Calu3 (cell line): Measurements from ENCODE around the gene OAS2. TPM values are rescaled to one million over a fixed set of nuclear protein-coding genes. Genes with fewer than 3 reads are reported as not detected.

Source experiments
- BruUV-seq: library from RNA; stranded (reverse); fragments of 400-500 nt; replicated peaks from 2 replicates; lab custom pipeline; 2021; lab: Mats Ljungman, UMichigan
- CTCF ChIA-PET: fragments of 300-600 bp; sonication (Branson Sonifier 250); formaldehyde crosslinking; loops from one replicate; lab custom pipeline; 2022; ENCODE audit warnings: antibody characterized with exemption; lab: Charles Lee
- DNase-seq: peaks from one replicate; pipeline ENCODE4 v3.0.0; 2022
- H3K27ac Mint-ChIP-seq: one replicate; pipeline ENCODE4 v1.8.0; 2022; ENCODE audit warnings: mixed read lengths; ENCODE audit not compliant: unreplicated experiment
- H3K27me3 Mint-ChIP-seq: one replicate; pipeline ENCODE4 v1.8.0; 2022; ENCODE audit warnings: mixed read lengths; ENCODE audit not compliant: unreplicated experiment
- H3K36me3 Mint-ChIP-seq: one replicate; pipeline ENCODE4 v1.8.0; 2022; ENCODE audit warnings: mild to moderate bottlenecking, moderate library complexity, mixed read lengths; ENCODE audit not compliant: insufficient read depth, unreplicated experiment
- H3K4me1 Mint-ChIP-seq: one replicate; pipeline ENCODE4 v1.8.0; 2022; ENCODE audit warnings: mild to moderate bottlenecking, low read depth, mixed read lengths; ENCODE audit not compliant: unreplicated experiment
- H3K4me3 Mint-ChIP-seq: one replicate; pipeline ENCODE4 v1.8.0; 2022; ENCODE audit warnings: mild to moderate bottlenecking, low read depth, moderate library complexity, mixed read lengths; ENCODE audit not compliant: unreplicated experiment
- H3K9me3 Mint-ChIP-seq: one replicate; pipeline ENCODE4 v1.8.0; 2022; ENCODE audit warnings: low read depth, mixed read lengths; ENCODE audit not compliant: unreplicated experiment
- intact Hi-C: fragments of 100-400 bp; cut with micrococcal nuclease; formaldehyde crosslinking; loops from one replicate; pipeline ENCODE4 v1.10.0; 2022; ENCODE audit not compliant: unreplicated experiment
- total RNA-seq: library from RNA; stranded (reverse); gene quantifications from 2 replicates; pipeline ENCODE4 v1.2.3, GENCODE V29; 2022
- TF ChIP-seq, protein P1 (sequence below): fragments of 200-600 bp; IDR thresholded peaks from one replicate; pipeline ENCODE4 v1.8.0; 2022; ENCODE audit warnings: antibody characterized with exemption; ENCODE audit not compliant: unreplicated experiment

Gene OAS2
- total RNA-seq, 1 experiment from 2014 or later: 58.1 TPM

DNA sequence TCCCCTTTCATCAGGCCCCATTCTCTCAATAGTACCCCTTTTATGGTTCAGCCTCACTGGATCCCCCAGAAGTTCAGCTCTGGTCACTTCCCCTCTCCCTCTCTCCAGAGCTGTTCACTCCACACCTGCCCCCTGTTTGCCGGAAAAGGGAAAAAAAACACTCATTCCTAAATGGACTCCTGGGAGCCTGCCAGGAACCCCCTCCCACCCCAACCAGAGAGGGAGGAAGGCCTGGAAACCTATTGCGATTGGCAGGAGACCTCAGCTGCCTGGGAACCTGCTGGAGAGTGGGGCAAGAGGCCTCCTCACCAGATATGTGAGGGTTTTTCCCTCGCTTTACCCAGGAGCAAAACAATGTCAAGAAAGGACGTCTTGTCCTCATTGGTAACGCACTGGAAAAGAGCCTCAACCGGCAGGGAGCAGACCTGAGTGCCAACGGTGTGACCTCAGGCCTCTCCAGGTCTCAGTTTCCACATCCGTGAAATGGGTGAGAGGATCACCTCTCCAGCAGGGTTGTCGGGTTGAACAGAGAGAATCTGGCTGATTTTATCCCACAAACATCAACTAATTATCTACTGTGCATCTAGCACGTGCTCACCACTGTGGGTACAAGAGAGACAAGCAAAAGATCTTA, 82.9 kb downstream of the OAS2 start:
- intact Hi-C loops: no loop called here
- Mint-ChIP-seq H3K36me3 (peaks cover 5% of the 10 kb centered on the region), H3K4me1 (no peaks in the 10 kb centered on the region), H3K27me3 (peaks cover 2% of the 10 kb centered on the region), H3K27ac (no peak overlapping the region), H3K9me3 (no peaks in the 10 kb centered on the region), H3K4me3 (no peak overlapping the region)
- no peak for DNase-seq
- BruUV-seq: no TSS peak
- CTCF ChIA-PET: no interaction called here
- TF ChIP-seq, protein P1, sequence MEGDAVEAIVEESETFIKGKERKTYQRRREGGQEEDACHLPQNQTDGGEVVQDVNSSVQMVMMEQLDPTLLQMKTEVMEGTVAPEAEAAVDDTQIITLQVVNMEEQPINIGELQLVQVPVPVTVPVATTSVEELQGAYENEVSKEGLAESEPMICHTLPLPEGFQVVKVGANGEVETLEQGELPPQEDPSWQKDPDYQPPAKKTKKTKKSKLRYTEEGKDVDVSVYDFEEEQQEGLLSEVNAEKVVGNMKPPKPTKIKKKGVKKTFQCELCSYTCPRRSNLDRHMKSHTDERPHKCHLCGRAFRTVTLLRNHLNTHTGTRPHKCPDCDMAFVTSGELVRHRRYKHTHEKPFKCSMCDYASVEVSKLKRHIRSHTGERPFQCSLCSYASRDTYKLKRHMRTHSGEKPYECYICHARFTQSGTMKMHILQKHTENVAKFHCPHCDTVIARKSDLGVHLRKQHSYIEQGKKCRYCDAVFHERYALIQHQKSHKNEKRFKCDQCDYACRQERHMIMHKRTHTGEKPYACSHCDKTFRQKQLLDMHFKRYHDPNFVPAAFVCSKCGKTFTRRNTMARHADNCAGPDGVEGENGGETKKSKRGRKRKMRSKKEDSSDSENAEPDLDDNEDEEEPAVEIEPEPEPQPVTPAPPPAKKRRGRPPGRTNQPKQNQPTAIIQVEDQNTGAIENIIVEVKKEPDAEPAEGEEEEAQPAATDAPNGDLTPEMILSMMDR: no peak

Other genes starting within 250 kb of the OAS2 start
- gene RPH3A, start 186.8 kb upstream of the OAS2 start, total RNA-seq: not detected in 2 replicates
- gene OAS1, start 71.6 kb upstream of the OAS2 start, total RNA-seq: 170 and 429 TPM in 2 replicates
- 159 and 326 TPM in 2 replicates for gene OAS3, start 40.0 kb upstream of the OAS2 start, total RNA-seq
- 0.17 TPM in 1 of 2 replicates, not detected in the other for gene DTX1, start 78.2 kb downstream of the OAS2 start, total RNA-seq
- 59.7 and 85.9 TPM in 2 replicates for gene RASAL1, start 157.2 kb downstream of the OAS2 start, total RNA-seq
- 2.3 and 3.2 TPM in 2 replicates for gene CFAP73, start 171.2 kb downstream of the OAS2 start, total RNA-seq
- 104 and 112 TPM in 2 replicates for gene DDX54, start 207.0 kb downstream of the OAS2 start, total RNA-seq
- gene RITA1, start 207.2 kb downstream of the OAS2 start, total RNA-seq: 27.4 and 28.4 TPM in 2 replicates
- gene TPCN1, start 242.9 kb downstream of the OAS2 start, total RNA-seq: 83.0 and 91.1 TPM in 2 replicates